Panc1 (cell line): ENCODE measurements around the gene DNM3.
A peak's percentile ranks its signal among the peaks of the same experiment; 100 is the strongest.

ENCODE experiments used
- POLR2AphosphoS5 ChIP-seq: IDR thresholded peaks from 2 replicates; pipeline ENCODE4 v1.6.1; 2012; ENCODE audit warnings: mild to moderate bottlenecking, low read depth, low read length, moderate library complexity
- SIN3A ChIP-seq: IDR thresholded peaks from 2 replicates; pipeline ENCODE4 v1.6.1; 2012; ENCODE audit warnings: low read depth, mild to moderate bottlenecking, low read length, moderate library complexity, borderline replicate concordance; ENCODE audit not compliant: insufficient read depth
- TCF7L2 ChIP-seq: IDR thresholded peaks from 2 replicates; pipeline ENCODE4 v1.6.1; 2011; ENCODE audit warnings: mild to moderate bottlenecking, low read depth, low read length, inconsistent platforms
- TF ChIP-seq, protein P1 (sequence below): fragments of 450-650 bp; IDR thresholded peaks from 2 replicates; pipeline ENCODE4 v1.5.1; 2017; ENCODE audit warnings: mild to moderate bottlenecking
- TF ChIP-seq, protein P2 (sequence below), 2 experiments: IDR thresholded peaks; 2 replicates each; pipeline ENCODE4 v1.6.1; 2011 to 2012; ENCODE audit warnings: low read depth in 2 of 2, control low read depth in 1 of 2, low read length in 1 of 2, mild to moderate bottlenecking in 1 of 2, moderate library complexity in 1 of 2; ENCODE audit not compliant: insufficient read depth in 1 of 2

GRCh38 chr1:172002725-172003345 lies 161.5 kb downstream of the DNM3 start:
- TF ChIP-seq, protein P1, sequence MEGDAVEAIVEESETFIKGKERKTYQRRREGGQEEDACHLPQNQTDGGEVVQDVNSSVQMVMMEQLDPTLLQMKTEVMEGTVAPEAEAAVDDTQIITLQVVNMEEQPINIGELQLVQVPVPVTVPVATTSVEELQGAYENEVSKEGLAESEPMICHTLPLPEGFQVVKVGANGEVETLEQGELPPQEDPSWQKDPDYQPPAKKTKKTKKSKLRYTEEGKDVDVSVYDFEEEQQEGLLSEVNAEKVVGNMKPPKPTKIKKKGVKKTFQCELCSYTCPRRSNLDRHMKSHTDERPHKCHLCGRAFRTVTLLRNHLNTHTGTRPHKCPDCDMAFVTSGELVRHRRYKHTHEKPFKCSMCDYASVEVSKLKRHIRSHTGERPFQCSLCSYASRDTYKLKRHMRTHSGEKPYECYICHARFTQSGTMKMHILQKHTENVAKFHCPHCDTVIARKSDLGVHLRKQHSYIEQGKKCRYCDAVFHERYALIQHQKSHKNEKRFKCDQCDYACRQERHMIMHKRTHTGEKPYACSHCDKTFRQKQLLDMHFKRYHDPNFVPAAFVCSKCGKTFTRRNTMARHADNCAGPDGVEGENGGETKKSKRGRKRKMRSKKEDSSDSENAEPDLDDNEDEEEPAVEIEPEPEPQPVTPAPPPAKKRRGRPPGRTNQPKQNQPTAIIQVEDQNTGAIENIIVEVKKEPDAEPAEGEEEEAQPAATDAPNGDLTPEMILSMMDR, result peak; percentile 81; the same call in 1 of the 2 replicates
- TF ChIP-seq, protein P2, sequence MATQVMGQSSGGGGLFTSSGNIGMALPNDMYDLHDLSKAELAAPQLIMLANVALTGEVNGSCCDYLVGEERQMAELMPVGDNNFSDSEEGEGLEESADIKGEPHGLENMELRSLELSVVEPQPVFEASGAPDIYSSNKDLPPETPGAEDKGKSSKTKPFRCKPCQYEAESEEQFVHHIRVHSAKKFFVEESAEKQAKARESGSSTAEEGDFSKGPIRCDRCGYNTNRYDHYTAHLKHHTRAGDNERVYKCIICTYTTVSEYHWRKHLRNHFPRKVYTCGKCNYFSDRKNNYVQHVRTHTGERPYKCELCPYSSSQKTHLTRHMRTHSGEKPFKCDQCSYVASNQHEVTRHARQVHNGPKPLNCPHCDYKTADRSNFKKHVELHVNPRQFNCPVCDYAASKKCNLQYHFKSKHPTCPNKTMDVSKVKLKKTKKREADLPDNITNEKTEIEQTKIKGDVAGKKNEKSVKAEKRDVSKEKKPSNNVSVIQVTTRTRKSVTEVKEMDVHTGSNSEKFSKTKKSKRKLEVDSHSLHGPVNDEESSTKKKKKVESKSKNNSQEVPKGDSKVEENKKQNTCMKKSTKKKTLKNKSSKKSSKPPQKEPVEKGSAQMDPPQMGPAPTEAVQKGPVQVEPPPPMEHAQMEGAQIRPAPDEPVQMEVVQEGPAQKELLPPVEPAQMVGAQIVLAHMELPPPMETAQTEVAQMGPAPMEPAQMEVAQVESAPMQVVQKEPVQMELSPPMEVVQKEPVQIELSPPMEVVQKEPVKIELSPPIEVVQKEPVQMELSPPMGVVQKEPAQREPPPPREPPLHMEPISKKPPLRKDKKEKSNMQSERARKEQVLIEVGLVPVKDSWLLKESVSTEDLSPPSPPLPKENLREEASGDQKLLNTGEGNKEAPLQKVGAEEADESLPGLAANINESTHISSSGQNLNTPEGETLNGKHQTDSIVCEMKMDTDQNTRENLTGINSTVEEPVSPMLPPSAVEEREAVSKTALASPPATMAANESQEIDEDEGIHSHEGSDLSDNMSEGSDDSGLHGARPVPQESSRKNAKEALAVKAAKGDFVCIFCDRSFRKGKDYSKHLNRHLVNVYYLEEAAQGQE (IDR thresholded peaks at IDR 0.05; ENCODE audit: insufficient read depth in 1 of 2, low read depth in 2 of 2, low read length in 1 of 2), result no peak
- TF ChIP-seq TCF7L2, result no peak
- no peak for TF ChIP-seq POLR2AphosphoS5
- no peak for TF ChIP-seq SIN3A
